GM12873 (cell line): ENCODE measurements around the gene SNIP1.

Experiments
- CTCF ChIP-seq: IDR thresholded peaks from 2 replicates; pipeline ENCODE4 v1.5.1; 2012; ENCODE audit warnings: low read depth, mild to moderate bottlenecking, moderate library complexity, low read length, control low read depth; ENCODE audit not compliant: insufficient read depth; ENCODE audit errors: missing control alignments

SNIP1 gene

GRCh38 chr1:37593726-37594125, 39.6 kb upstream of the SNIP1 start:
- TF ChIP-seq CTCF, result no peak

GRCh38 chr1:37588939-37589338, 34.8 kb upstream of the SNIP1 start:
- TF ChIP-seq CTCF, result no peak

- TF ChIP-seq CTCF, result no peak
Observed at GRCh38 chr1:37575692-37576091, 21.6 kb upstream of the SNIP1 start.

- TF ChIP-seq CTCF, result no peak
Observed at GRCh38 chr1:37574834-37575480, 20.9 kb upstream of the SNIP1 start.

- TF ChIP-seq CTCF, result no peak
Observed at GRCh38 chr1:37570528-37571334, 16.6 kb upstream of the SNIP1 start.

GRCh38 chr1:37567023-37567422, 12.9 kb upstream of the SNIP1 start:
- TF ChIP-seq CTCF, result no peak

- no peak for TF ChIP-seq CTCF
Observed at GRCh38 chr1:37564892-37565291, 10.8 kb upstream of the SNIP1 start.
